MG63 (cell line): Measurements from ENCODE around the gene ZDHHC7. TPM values are rescaled to one million over a fixed set of nuclear protein-coding genes. Genes with fewer than 3 reads are reported as not detected.
"Not testable (repeated sequence)": the region's sequence is repeated elsewhere in the genome, so short reads cannot be mapped to it uniquely, and the experiment has no call there.

Experiments used
- DNase-seq: peaks from one replicate; pipeline ENCODE4 v3.0.0-alpha.2; 2020
- H3K27me3 ChIP-seq: fragments of 250-450 bp; sonication (Bioruptor Pico); 2 replicates; pipeline ENCODE4 v1.5.1; 2020; ENCODE audit warnings: mild to moderate bottlenecking, moderate library complexity
- H3K36me3 ChIP-seq: fragments of 250-450 bp; sonication (Bioruptor Pico); 2 replicates; pipeline ENCODE4 v1.5.1; 2020; ENCODE audit warnings: mild to moderate bottlenecking, moderate library complexity
- H3K4me3 ChIP-seq: fragments of 250-450 bp; sonication (Bioruptor Pico); 2 replicates; pipeline ENCODE4 v1.5.1; 2020; ENCODE audit warnings: mild to moderate bottlenecking, moderate library complexity
- H3K9me3 ChIP-seq: fragments of 250-450 bp; sonication (Bioruptor Pico); 2 replicates; pipeline ENCODE4 v1.5.1; 2020; ENCODE audit warnings: mild to moderate bottlenecking, moderate library complexity
- total RNA-seq: library from RNA; depleted of rRNA; stranded (reverse); fragments of >200 nt; shearing (Covaris generic); gene quantifications from 2 replicates; pipeline ENCODE4 v1.2.3, GENCODE V29; 2014; ENCODE audit warnings: low replicate concordance

Gene ZDHHC7
- total RNA-seq, 1 experiment from 2014 or later, result 32.5 TPM

- Histone ChIP-seq H3K36me3 (no peaks in the 10 kb centered on the region), H3K9me3 (no peaks in the 10 kb centered on the region), H3K27me3 (no peaks in the 10 kb centered on the region), H3K4me3 (no peak overlapping the region)
- DNase-seq, result no peak
Measured at GRCh38 chr16:85046931-85047866, 35.9 kb upstream of the ZDHHC7 start.

- Histone ChIP-seq H3K9me3 (no peaks in the 10 kb centered on the region), H3K4me3 (no peak overlapping the region)
Measured at GRCh38 chr16:85046472-85046916, 35.2 kb upstream of the ZDHHC7 start.

GRCh38 chr16:85045641-85046471 is 34.5 kb upstream of the ZDHHC7 start:
- no peak for DNase-seq
- Histone ChIP-seq H3K9me3 (no peaks in the 10 kb centered on the region), H3K36me3 (no peaks in the 10 kb centered on the region), H3K27me3 (no peaks in the 10 kb centered on the region), H3K4me3 (no peak overlapping the region)

More at GRCh38 chr16:85046472-85046916, 35.2 kb upstream of the ZDHHC7 start:
- no peaks in the 10 kb centered on the region for H3K36me3 ChIP-seq
- H3K27me3 ChIP-seq, result no peaks in the 10 kb centered on the region
- DNase-seq, result no peak

- no peaks in the 10 kb centered on the region for H3K36me3 ChIP-seq
- no peak for DNase-seq
- no peaks in the 10 kb centered on the region for H3K9me3 ChIP-seq
- no peaks in the 10 kb centered on the region for H3K27me3 ChIP-seq
- H3K4me3 ChIP-seq, result no peak overlapping the region
Measured at GRCh38 chr16:85045077-85045476, 33.7 kb upstream of the ZDHHC7 start.

- H3K9me3 ChIP-seq, result no peaks in the 10 kb centered on the region
- no peaks in the 10 kb centered on the region for H3K36me3 ChIP-seq
- DNase-seq, result no peak
- no peak overlapping the region for H3K4me3 ChIP-seq
- H3K27me3 ChIP-seq, result no peaks in the 10 kb centered on the region
Measured at GRCh38 chr16:85042606-85043005, 31.3 kb upstream of the ZDHHC7 start.

GRCh38 chr16:85042167-85042526 is 30.8 kb upstream of the ZDHHC7 start:
- H3K36me3 ChIP-seq, result no peaks in the 10 kb centered on the region
- no peaks in the 10 kb centered on the region for H3K9me3 ChIP-seq
- no peaks in the 10 kb centered on the region for H3K27me3 ChIP-seq
- no peak overlapping the region for H3K4me3 ChIP-seq
- no peak for DNase-seq

GRCh38 chr16:85041219-85042166 is 30.2 kb upstream of the ZDHHC7 start:
- Histone ChIP-seq H3K9me3 (no peaks in the 10 kb centered on the region), H3K27me3 (no peaks in the 10 kb centered on the region), H3K4me3 (no peak overlapping the region), H3K36me3 (no peaks in the 10 kb centered on the region)
- DNase-seq, result no peak

GRCh38 chr16:85040685-85041084 is 29.4 kb upstream of the ZDHHC7 start:
- no peak for DNase-seq
- Histone ChIP-seq H3K4me3 (no peak overlapping the region), H3K36me3 (no peaks in the 10 kb centered on the region), H3K27me3 (no peaks in the 10 kb centered on the region), H3K9me3 (no peaks in the 10 kb centered on the region)

GRCh38 chr16:85037721-85038120 is 26.4 kb upstream of the ZDHHC7 start:
- H3K9me3 ChIP-seq, result no peaks in the 10 kb centered on the region
- H3K36me3 ChIP-seq, result no peaks in the 10 kb centered on the region
- no peak for DNase-seq
- H3K4me3 ChIP-seq, result no peak overlapping the region
- no peaks in the 10 kb centered on the region for H3K27me3 ChIP-seq

- Histone ChIP-seq H3K36me3 (no peaks in the 10 kb centered on the region), H3K27me3 (no peaks in the 10 kb centered on the region), H3K9me3 (no peaks in the 10 kb centered on the region), H3K4me3 (no peak overlapping the region)
- DNase-seq, result peak; percentile 22
Measured at GRCh38 chr16:85037050-85037410, 25.7 kb upstream of the ZDHHC7 start.

- DNase-seq, result no peak
- Histone ChIP-seq H3K27me3 (no peaks in the 10 kb centered on the region), H3K9me3 (no peaks in the 10 kb centered on the region), H3K4me3 (no peak overlapping the region), H3K36me3 (no peaks in the 10 kb centered on the region)
Measured at GRCh38 chr16:85036236-85037049, 25.1 kb upstream of the ZDHHC7 start.

- no peaks in the 10 kb centered on the region for H3K27me3 ChIP-seq
- H3K4me3 ChIP-seq, result no peak overlapping the region
- H3K36me3 ChIP-seq, result no peaks in the 10 kb centered on the region
- no peak for DNase-seq
- no peaks in the 10 kb centered on the region for H3K9me3 ChIP-seq
Measured at GRCh38 chr16:85034591-85035433, 23.5 kb upstream of the ZDHHC7 start.

- Histone ChIP-seq H3K27me3 (no peaks in the 10 kb centered on the region), H3K4me3 (no peak overlapping the region), H3K36me3 (no peaks in the 10 kb centered on the region), H3K9me3 (no peaks in the 10 kb centered on the region)
- DNase-seq, result no peak
Measured at GRCh38 chr16:85033171-85033570, 21.8 kb upstream of the ZDHHC7 start.

- not testable (repeated sequence) for H3K27me3 ChIP-seq, H3K4me3 ChIP-seq, H3K9me3 ChIP-seq, H3K36me3 ChIP-seq, DNase-seq
Measured at GRCh38 chr16:85032187-85032586, 20.9 kb upstream of the ZDHHC7 start.

- no peaks in the 10 kb centered on the region for H3K9me3 ChIP-seq
- no peaks in the 10 kb centered on the region for H3K27me3 ChIP-seq
- no peak for DNase-seq
- H3K4me3 ChIP-seq, result no peak overlapping the region
- H3K36me3 ChIP-seq, result no peaks in the 10 kb centered on the region
Measured at GRCh38 chr16:85031451-85031850, 20.1 kb upstream of the ZDHHC7 start.
